Panc1 (cell line): ENCODE measurements around the gene EIF1. TPM values are rescaled to one million over a fixed set of nuclear protein-coding genes. Genes with fewer than 3 reads are reported as not detected.

ENCODE experiments used
- ATAC-seq: fragments of 200-7000 bp; cut with Tn5 transposase; 2 replicates; pipeline ENCODE4 v1.9.1; 2020; ENCODE audit warnings: mild to moderate bottlenecking, moderate library complexity
- Bru-seq: library from RNA; stranded (reverse); fragments of 400-500 nt; gene quantifications from one replicate; lab custom pipeline; 2021; lab: Mats Ljungman, UMichigan
- BruChase-seq, 2 experiments: library from RNA; stranded (reverse); fragments of 400-500 nt; gene quantifications; one replicate each; lab custom pipeline; 2021; lab: Mats Ljungman, UMichigan
- BruUV-seq: library from RNA; stranded (reverse); fragments of 400-500 nt; replicated peaks from 2 replicates; lab custom pipeline; 2021; lab: Mats Ljungman, UMichigan
- CTCF ChIA-PET: fragments of 300-600 bp; sonication (Branson Sonifier 250); formaldehyde crosslinking; loops from one replicate; lab custom pipeline; 2022; ENCODE audit warnings: antibody characterized with exemption; lab: Charles Lee
- POLR2A ChIA-PET: fragments of 300-600 bp; sonication (Branson Sonifier 250); formaldehyde crosslinking; loops from one replicate; lab custom pipeline; 2022; ENCODE audit warnings: antibody characterized with exemption; lab: Charles Lee
- DNase-seq: peaks from one replicate; pipeline ENCODE4 v3.0.0-alpha.2; 2010; ENCODE audit warnings: low read depth, low spot score
- H3K27ac ChIP-seq: 2 replicates; pipeline ENCODE4 v1.5.1; 2011; ENCODE audit warnings: mild to moderate bottlenecking, low read length, inconsistent platforms
- H3K27me3 ChIP-seq: fragments of 200-500 bp; sonication (Bioruptor generic); 2 replicates; pipeline ENCODE4 v1.6.0; 2014; ENCODE audit warnings: low read length, inconsistent platforms; ENCODE audit not compliant: control insufficient read depth, insufficient read depth
- H3K36me3 ChIP-seq: fragments of 200-500 bp; sonication (Bioruptor generic); 2 replicates; pipeline ENCODE4 v1.5.1; 2014; ENCODE audit warnings: inconsistent platforms, mild to moderate bottlenecking, low read length, moderate library complexity; ENCODE audit not compliant: control insufficient read depth, insufficient read depth
- H3K4me1 ChIP-seq: 2 replicates; pipeline ENCODE4 v1.5.1; 2011; ENCODE audit warnings: inconsistent platforms, mild to moderate bottlenecking, low read length, moderate library complexity; ENCODE audit not compliant: control insufficient read depth, insufficient read depth
- H3K4me3 ChIP-seq, 2 experiments: 2 replicates each; pipeline ENCODE4 v1.5.1; 2011 to 2012; ENCODE audit warnings: low read depth in 2 of 2, low read length in 2 of 2, mild to moderate bottlenecking in 2 of 2, inconsistent platforms in 1 of 2, moderate library complexity in 1 of 2
- H3K9me3 ChIP-seq: fragments of 200-500 bp; sonication (Bioruptor generic); 2 replicates; pipeline ENCODE4 v1.5.1; 2014; ENCODE audit warnings: low read depth, mild to moderate bottlenecking, inconsistent platforms, low read length, moderate library complexity; ENCODE audit not compliant: control insufficient read depth, insufficient read depth
- CTCF ChIP-seq: fragments of 450-650 bp; IDR thresholded peaks from 2 replicates; pipeline ENCODE4 v1.5.1; 2017; ENCODE audit warnings: mild to moderate bottlenecking
- POLR2AphosphoS5 ChIP-seq: IDR thresholded peaks from 2 replicates; pipeline ENCODE4 v1.6.1; 2012; ENCODE audit warnings: mild to moderate bottlenecking, low read depth, low read length, moderate library complexity
- REST ChIP-seq, 2 experiments: IDR thresholded peaks; 2 replicates each; pipeline ENCODE4 v1.6.1; 2011 to 2012; ENCODE audit warnings: low read depth in 2 of 2, control low read depth in 1 of 2, low read length in 1 of 2, mild to moderate bottlenecking in 1 of 2, moderate library complexity in 1 of 2; ENCODE audit not compliant: insufficient read depth in 1 of 2
- SIN3A ChIP-seq: IDR thresholded peaks from 2 replicates; pipeline ENCODE4 v1.6.1; 2012; ENCODE audit warnings: low read depth, mild to moderate bottlenecking, low read length, moderate library complexity, borderline replicate concordance; ENCODE audit not compliant: insufficient read depth
- TCF7L2 ChIP-seq: IDR thresholded peaks from 2 replicates; pipeline ENCODE4 v1.6.1; 2011; ENCODE audit warnings: mild to moderate bottlenecking, low read depth, low read length, inconsistent platforms
- in situ Hi-C: cut with HindIII; loops from 2 replicates; pipeline ENCODE4 v1.10.0; 2016; ENCODE audit warnings: low sequenced_read_pairs, low pct_unique_long_range_greater_than_20kb
- intact Hi-C: fragments of 100-400 bp; cut with micrococcal nuclease; formaldehyde crosslinking; loops from one replicate; pipeline ENCODE4 v1.10.0; 2022; ENCODE audit not compliant: unreplicated experiment
- long read RNA-seq: library from polyadenylated mRNA; unstranded; transcript quantifications from one replicate; pipeline ENCODE4 v2.0.0, GENCODE V29; 2021; ENCODE audit not compliant: unreplicated experiment
- polyA plus RNA-seq: library from polyadenylated mRNA; unstranded; fragments of >200 nt; gene quantifications from one replicate; pipeline ENCODE4 v1.2.1, GENCODE V29; 2012; ENCODE audit warnings: missing spikeins; ENCODE audit not compliant: insufficient read length
- total RNA-seq: library from RNA; stranded (reverse); gene quantifications from one replicate; pipeline ENCODE4 v1.2.1, GENCODE V29; 2021; ENCODE audit not compliant: unreplicated experiment

Gene EIF1
- 747 TPM for total RNA-seq
- polyA plus RNA-seq, result 685 TPM
- Bru-seq, nascent RNA, result percentile 100 among the genes with signal in this experiment
- BruChase-seq, experiment 1, labeled RNA remaining after a 2-hour chase, result percentile 100 among the genes with signal in this experiment
- percentile 100 among the genes with signal in this experiment for BruChase-seq, experiment 2, labeled RNA remaining after a 6-hour chase
- long read RNA-seq, transcript EIF1-205 (3 exons, 1,428 nt), result minor isoform, 5 of 680 reads
- long read RNA-seq, transcript EIF1-203 (4 exons, 2,330 nt), result major isoform, 586 of 680 reads
- long read RNA-seq, transcript EIF1-202 (2 exons, 2,170 nt), result minor isoform, 19 of 680 reads
- long read RNA-seq, partial matches to known transcripts, result 28 of 680 reads
- long read RNA-seq, other reads (novel, unspliced or antisense), result 39 of 680 reads

- CTCF ChIA-PET, result interaction anchor here (0.5 to 1.2 kb wide), 7 partner anchors 10 to 1272 kb away, joined by 3 to 13 read pairs (median 4); no protein-coding TSS in a partner anchor
- peak; percentile 96 for DNase-seq
- peaks cover 27% of the 10 kb centered on the region for H3K36me3 ChIP-seq
- peak; percentile 89 for ATAC-seq
- TF ChIP-seq SIN3A (peak; percentile 33; the same call in 1 of the 2 replicates), POLR2AphosphoS5 (peak; percentile 97), TCF7L2 (no peak), CTCF (no peak), REST (IDR thresholded peaks at IDR 0.05; ENCODE audit: insufficient read depth in 1 of 2, low read depth in 2 of 2, low read length in 1 of 2) (0 out of 4 replicates have a peak, but pooled peaks of 1 of the 2 experiments have one; percentile 44)
- in situ Hi-C loops (no loop called here), intact Hi-C loops (no loop called here)
- POLR2A ChIA-PET, result interaction anchor here (0.6 to 1.8 kb wide), 23 partner anchors 10 to 1136 kb away, joined by 3 to 22 read pairs (median 3); partner anchors contain the start of gene JUP
- H3K9me3 ChIP-seq, result no peaks in the 10 kb centered on the region; the same call in 1 of the 2 replicates
- no peaks in the 10 kb centered on the region for H3K27me3 ChIP-seq
- peak within 1 kb of the TSS; percentile 100 for H3K27ac ChIP-seq
- peaks cover 22% of the 10 kb centered on the region for H3K4me1 ChIP-seq
- H3K4me3 ChIP-seq, result peak within 1 kb of the TSS; percentile 91 to 99
- BruUV-seq, result no TSS peak
Measured at GRCh38 chr17:41688641-41689496, at the start of gene EIF1. EIF1 (plus strand) TSS chr17:41688885; CDS start chr17:41689039, 154 bp downstream.

GRCh38 chr17:41638941-41639340 lies 49.7 kb upstream of the EIF1 start:
- CTCF ChIA-PET, result interaction anchor here (1.1 kb wide), 1 partner anchor 59 kb away, joined by 3 read pairs; no protein-coding TSS in a partner anchor
- no peak for DNase-seq
- H3K36me3 ChIP-seq, result no peaks in the 10 kb centered on the region
- no peaks in the 10 kb centered on the region for H3K9me3 ChIP-seq
- no TSS peak for BruUV-seq
- no peak for ATAC-seq
- intact Hi-C loops, result no loop called here
- POLR2A ChIA-PET, result no interaction called here
- TF ChIP-seq CTCF (no peak), REST (IDR thresholded peaks at IDR 0.05; ENCODE audit: insufficient read depth in 1 of 2, low read depth in 2 of 2, low read length in 1 of 2) (no peak), POLR2AphosphoS5 (no peak), TCF7L2 (no peak), SIN3A (no peak)
- no peaks in the 10 kb centered on the region for H3K27me3 ChIP-seq
- H3K27ac ChIP-seq, result no peak overlapping the region
- in situ Hi-C loops, result loop anchor here (25.0 kb wide), 1 partner anchor 102 kb away; the partner anchor contains the start of gene KRT19
- peaks cover 12% of the 10 kb centered on the region for H3K4me1 ChIP-seq
- H3K4me3 ChIP-seq, result no peak overlapping the region
